GOT3 (cell line): ENCODE data around the gene UQCRQ.
A peak's percentile ranks its signal among the peaks of the same experiment; 100 is the strongest.

ENCODE experiments used
- DNase-seq: peaks from one replicate; lab custom pipeline; 2025; ENCODE audit warnings: mixed read lengths; lab: John Stamatoyannopoulos, UW

Gene UQCRQ

GRCh38 chr5:132866342-132867045 is at the start of gene UQCRQ, which contains the start of gene GDF9:
TSS of gene UQCRQ (plus strand) at chr5:132866642. CDS start at chr5:132866882, 240 bp downstream.
TSS of gene GDF9 (minus strand) at chr5:132866469. CDS start at chr5:132864533, 1,936 bp downstream.
- DNase-seq, result peak; percentile 92

DNA sequence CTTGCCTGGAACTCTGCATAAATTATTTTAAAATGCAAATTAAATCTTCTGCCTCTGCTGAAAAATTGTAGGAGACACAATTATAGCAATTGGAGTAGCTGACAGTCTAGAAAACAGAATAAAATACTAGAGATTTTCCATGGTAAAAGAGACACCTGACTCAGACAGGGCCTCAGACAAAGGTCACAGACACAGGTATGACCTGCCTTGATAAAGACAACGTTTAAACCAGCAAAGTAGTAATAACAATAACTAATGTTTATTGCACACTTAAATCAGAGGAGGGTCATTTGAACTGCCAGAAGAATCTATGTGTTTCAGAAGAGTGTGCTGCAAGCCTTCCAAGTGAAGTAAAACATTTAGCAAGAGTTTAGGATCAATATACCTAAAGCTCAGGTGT is 49.4 kb upstream of the UQCRQ start:
- DNase-seq, result no peak

DNA sequence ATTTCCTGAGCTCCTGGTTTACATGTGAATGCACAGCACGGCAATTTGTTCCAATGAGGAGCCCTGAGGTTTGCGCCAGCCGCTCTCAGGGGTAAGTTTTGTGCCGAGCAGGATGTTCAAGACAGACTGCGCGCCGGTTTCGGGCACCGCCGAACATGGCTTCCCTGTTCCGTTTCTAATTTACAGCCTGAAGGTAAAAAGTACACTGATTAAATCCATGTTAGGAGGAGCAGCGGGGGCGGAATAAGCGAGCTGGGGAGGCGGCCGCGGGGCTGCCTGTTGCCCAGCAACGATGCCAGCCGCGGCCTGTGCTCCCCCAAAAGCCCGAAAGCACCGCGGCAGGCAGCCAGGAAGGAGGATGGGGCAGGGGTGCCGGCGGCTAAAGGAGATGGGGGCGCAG is 47.0 kb upstream of the UQCRQ start:
- DNase-seq, result no peak

DNA sequence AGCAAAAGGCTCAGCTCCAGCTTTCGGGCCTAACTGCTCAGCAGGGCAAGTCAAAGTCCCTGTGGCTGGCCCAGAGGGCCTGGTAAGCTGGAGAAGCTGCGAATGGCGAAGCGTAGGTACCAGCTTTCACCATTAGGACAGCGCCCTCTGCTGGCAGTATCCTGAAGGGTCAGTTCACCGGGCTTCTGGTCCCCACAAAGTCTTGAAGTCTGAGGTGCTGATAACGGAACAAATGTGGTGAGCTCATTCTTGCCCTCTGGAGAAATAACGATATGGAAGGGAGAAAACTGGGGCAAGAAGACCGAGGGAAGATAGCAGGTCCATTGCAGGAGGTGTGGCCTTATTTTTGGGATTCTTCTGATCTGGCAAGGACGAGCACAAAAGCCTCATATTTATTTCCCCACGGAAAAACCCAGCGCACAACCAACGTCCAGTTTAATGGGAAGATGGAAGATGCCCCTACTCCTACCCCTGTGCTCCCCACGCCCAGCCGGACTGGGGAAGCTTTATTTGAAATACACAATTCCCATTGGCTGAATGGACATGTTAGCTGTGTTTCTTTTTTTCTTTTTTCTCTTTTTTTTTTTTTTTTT is 46.2 kb upstream of the UQCRQ start:
- peak; percentile 74 for DNase-seq

- DNase-seq, result no peak
These were observed 45.1 kb upstream of the UQCRQ start for GRCh38 chr5:132821350-132821749.

DNA sequence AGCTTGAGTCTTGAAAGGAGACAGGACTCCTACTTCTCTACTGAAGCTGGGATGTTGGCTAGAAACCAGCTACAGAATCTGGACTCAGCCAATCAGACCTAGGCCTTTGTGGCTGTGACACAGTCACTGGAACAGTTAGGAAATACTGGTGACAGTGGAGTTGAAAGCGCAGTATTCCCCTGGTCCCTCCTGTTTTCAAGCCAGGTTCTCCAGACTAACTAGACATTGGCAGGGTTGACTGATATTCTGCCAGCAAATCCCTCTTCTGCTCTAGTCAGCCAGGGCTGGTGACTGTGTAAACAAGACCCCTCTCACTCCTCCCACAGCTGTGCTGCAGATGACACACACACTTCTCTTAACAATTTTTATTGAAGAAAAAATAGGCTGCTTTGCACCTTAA is 44.7 kb upstream of the UQCRQ start:
- DNase-seq, result no peak

DNA sequence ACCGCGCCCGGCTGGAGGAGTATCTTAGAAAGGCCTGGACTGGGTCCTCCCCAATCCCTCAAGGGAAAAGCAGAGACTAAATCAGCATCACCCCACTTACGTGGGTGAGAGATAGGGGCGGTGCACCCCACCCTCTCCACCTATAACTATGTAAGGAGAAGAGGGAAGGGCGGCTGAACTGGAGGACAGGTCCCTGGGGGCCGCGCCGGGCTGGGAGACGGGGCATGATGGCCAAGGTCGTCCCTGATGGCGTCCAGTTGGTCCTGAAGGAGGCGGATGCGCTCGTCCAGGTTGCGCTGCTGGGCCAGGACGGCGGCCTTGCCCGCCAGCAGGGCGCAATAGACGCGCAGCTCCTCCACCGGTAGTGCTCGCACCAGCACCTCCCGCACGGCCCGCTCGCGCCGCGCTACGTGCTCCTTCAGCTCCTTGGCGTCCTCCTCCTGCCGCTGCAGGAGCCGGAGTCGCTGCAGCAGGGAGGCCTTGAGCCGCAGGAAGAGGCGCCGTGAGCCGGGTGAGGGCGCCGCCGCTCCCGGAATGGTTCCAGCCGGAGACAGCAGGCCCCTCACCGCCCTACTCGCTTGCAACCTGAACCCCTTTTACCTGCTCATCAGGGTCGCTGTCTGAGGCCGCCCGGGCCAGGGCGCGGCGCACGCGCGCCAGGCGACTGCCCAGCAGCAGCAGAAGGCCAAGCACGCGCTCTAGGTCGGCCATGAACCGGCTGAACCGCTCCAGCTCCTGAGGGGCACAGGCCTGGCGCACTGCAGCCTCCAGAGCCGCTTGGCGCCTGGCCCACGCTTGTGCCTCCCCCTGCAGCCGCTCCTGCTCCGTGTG is 43.6 kb upstream of the UQCRQ start:
- DNase-seq, result no peak

DNA sequence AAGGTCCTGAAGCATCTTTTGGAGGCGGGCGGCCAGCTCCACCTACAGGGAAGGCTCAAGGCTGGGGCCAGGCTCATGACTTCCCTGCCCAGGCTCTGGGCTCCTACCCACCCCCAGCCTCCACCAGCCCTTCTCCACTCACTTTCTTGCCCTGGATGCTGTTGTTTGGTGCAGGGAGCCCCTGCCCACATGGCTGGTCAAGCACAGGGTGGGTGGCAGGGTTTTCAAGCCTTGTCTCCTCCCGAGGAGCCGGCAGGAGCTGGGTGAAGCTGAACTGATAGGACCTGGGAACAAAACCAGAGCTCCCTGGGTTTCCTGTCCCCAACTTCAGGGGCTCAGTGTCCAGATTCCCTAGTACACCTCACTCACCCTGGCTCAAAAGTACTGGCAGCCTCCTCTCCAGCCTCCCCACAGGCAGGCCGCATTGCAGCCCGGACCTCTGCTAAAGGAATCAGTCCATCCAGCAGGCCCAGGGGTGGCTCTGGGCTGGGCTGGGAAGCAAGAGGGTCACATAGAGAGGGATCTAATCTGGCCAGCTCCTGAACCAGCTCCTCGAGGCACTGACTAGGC is 42.9 kb upstream of the UQCRQ start:
- no peak for DNase-seq

DNA sequence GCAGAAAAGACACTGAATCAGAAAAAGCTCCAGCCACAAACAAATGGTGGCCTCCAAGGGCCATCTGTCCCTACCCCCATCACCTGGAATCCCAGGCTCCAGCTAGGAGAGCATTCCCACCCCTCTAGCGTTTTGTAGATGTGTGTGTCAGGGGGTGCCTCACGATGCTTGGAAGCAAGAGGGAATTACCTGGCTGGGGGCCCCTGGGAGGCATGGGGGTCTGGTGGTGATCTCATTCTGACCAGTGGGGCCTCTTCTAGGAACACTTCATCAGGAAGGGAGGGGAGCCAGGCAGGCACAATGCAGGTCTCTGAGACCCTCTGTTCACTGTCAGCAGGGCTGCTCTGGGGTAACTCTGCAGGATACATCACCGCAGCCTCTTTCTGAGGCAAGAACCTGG is 42.0 kb upstream of the UQCRQ start:
- DNase-seq, result no peak

GRCh38 chr5:132825033-132825833 is 41.2 kb upstream of the UQCRQ start:
- DNase-seq, result no peak

GRCh38 chr5:132825834-132826391 is 40.5 kb upstream of the UQCRQ start:
- no peak for DNase-seq

DNA sequence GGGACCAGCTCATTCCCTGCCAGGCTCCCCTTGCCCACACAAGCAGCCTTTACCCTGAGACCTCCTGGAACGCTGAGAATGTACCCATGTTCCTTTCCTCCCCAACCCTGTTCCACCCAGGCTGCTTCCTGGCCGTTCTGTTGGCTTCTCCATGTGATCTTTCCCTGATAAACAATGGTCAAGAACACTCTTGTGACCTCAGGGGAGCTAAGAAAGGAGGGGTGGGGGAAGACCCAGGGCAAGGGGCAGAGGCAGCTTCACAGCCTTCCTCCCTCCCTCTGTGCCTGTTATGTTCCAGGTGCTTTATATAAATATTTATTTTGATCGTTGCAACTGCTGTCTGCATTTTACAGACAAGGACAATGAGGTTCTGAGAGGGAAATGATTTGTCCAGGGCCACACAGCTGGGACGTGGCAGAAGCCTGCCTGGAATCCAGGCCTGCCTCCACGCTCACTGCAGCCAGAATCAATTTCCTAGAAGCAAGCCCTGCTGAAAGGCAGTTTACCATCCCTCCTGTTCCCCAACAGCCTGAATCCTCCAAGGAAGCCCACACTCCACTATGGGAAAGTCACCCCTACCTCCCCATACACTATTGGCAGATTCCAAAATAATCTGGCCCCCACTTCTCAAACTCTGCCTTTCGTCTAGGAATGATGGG is 39.9 kb upstream of the UQCRQ start:
- no peak for DNase-seq

DNA sequence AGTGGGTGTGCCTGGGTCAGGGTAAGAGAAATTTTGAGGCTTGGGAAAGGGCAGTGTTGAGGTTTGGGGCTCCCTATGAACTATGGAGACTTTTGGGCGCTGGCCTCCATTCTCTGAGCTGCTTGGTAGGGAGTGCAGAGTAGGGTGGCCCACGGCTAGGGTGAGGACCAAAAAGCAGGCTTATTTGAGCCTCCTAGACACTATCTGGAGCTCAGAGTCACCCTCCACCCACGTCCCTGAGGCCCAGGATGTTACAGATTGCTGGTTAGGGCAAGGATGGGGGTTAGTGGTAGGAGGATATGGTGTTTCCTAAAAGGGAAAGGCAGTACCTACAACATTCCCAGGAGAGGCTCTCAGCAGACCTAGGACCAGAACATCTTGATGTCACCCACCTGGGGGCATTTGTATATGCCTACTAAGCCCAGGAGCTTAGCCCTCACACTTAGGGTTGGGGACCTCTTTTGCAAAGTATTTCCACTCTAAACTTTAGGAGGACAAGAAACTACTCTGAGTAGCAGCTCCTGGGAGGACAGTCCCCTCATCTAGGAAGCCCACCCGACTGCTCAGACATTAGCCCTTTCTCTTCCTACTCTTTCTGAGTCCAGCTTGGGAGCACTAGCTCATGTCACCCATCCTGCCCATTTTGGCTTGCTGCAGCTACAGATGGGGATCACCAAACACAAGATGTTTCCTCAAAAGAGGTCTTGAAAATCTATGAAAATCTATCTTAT is 38.3 kb upstream of the UQCRQ start:
- DNase-seq, result no peak

- DNase-seq, result no peak
These were observed 37.5 kb upstream of the UQCRQ start for GRCh38 chr5:132828846-132829494.

DNA sequence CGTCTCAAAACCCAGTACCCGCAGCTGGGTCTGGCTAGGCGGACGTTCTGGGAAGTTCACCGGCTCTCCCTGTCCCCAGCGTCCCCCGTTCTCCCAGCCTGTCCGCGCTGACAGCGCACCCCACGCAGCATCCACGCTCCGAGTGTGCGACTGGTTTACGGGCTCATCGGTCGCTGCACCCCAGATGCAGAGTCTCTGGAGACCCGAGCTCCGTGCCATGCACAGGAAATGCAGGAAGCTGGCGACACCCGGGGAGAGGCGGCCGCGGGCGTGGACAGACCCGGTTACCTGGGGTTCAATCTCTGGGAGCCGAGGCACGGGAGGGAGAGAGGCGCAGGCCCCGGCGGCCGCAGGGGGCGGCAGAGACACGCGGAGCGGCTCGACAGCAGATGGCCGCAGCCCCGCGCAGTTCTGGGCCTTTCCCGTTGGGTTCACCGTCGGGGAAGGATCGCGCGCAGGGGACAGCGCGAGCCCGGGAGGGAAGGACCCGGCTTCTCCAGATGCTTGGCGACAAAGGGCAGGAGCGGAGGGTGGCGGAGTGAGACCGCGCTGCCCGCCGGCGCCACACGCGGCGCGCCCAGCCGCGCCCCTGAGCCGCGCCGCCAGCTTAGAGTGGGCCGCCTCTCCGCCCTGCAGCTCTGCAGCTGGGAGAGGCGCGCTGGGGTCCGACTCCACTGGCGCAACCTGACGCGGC is 36.6 kb upstream of the UQCRQ start:
- DNase-seq, result no peak

- DNase-seq, result peak; percentile 34
These were observed 35.9 kb upstream of the UQCRQ start, which contains the start of gene SHROOM1 for GRCh38 chr5:132830436-132831094. TSS of gene SHROOM1 (minus strand) at chr5:132830647. CDS start at chr5:132826140, 4,507 bp downstream.

- DNase-seq, result no peak
These were observed 35.2 kb upstream of the UQCRQ start for GRCh38 chr5:132831095-132831860.

- DNase-seq, result no peak
These were observed 33.8 kb upstream of the UQCRQ start for GRCh38 chr5:132832612-132833011.
